Keratinocyte (primary cell): ENCODE results near the gene MMP12. TPM values are rescaled to one million over a fixed set of nuclear protein-coding genes. Genes with fewer than 3 reads are reported as not detected.
A peak's percentile ranks its signal among the peaks of the same experiment; 100 is the strongest.

Experiments used
- DNase-seq: peaks from one replicate; pipeline ENCODE4 v3.0.0-alpha.2; 2011; ENCODE audit warnings: low read depth, missing footprints, low spot score
- FAIRE-seq: peaks from 2 replicates; lab custom pipeline; 2011; peaks lifted over from hg19 to GRCh38; lab: Jason Lieb, UNC
- H2AFZ ChIP-seq: 2 replicates; pipeline ENCODE4 v1.6.0; 2012; ENCODE audit warnings: low read length, control low read depth, inconsistent platforms; ENCODE audit not compliant: control insufficient read depth
- H3K27ac ChIP-seq: 2 replicates; pipeline ENCODE4 v1.5.1; 2011; ENCODE audit warnings: low read length; ENCODE audit not compliant: control insufficient read depth, insufficient read depth
- H3K27me3 ChIP-seq: 3 replicates; pipeline ENCODE4 v1.6.0; 2011; ENCODE audit warnings: low read length; ENCODE audit not compliant: control insufficient read depth, insufficient read depth; ENCODE audit errors: extremely low read depth
- H3K36me3 ChIP-seq, 2 experiments: 2 replicates in 1 of 2; 3 replicates in 1 of 2; pipeline ENCODE4 v1.5.1; 2011; ENCODE audit warnings: low read length in 2 of 2, mild to moderate bottlenecking in 1 of 2; ENCODE audit not compliant: control insufficient read depth in 2 of 2, insufficient read depth in 2 of 2; ENCODE audit errors: extremely low read depth in 1 of 2
- H3K4me1 ChIP-seq: 3 replicates; pipeline ENCODE4 v1.5.1; 2011; ENCODE audit warnings: low read length; ENCODE audit not compliant: control insufficient read depth, insufficient read depth; ENCODE audit errors: extremely low read depth
- H3K4me2 ChIP-seq: 3 replicates; pipeline ENCODE4 v1.6.0; 2011; ENCODE audit warnings: low read depth, low read length; ENCODE audit not compliant: control insufficient read depth, insufficient read depth; ENCODE audit errors: extremely low read depth
- H3K4me3 ChIP-seq, 3 experiments: fragments of 200-600 bp in 1 of 3; sonication (generic) in 1 of 3; 2 replicates in 2 of 3; 3 replicates in 1 of 3; pipeline ENCODE4 v1.5.1; 2011 to 2016; ENCODE audit warnings: low read length in 3 of 3, mild to moderate bottlenecking in 3 of 3, control low read depth in 2 of 3, inconsistent platforms in 1 of 3, low read depth in 1 of 3, mixed read lengths in 1 of 3, mixed run types in 1 of 3, moderate library complexity in 1 of 3; ENCODE audit not compliant: control insufficient read depth in 2 of 3, insufficient read depth in 2 of 3; ENCODE audit errors: extremely low read depth in 1 of 3
- H3K79me2 ChIP-seq: 2 replicates; pipeline ENCODE4 v1.6.0; 2012; ENCODE audit warnings: low read length; ENCODE audit not compliant: control insufficient read depth, insufficient read depth
- H3K9ac ChIP-seq: 3 replicates; pipeline ENCODE4 v1.6.0; 2011; ENCODE audit warnings: low read length; ENCODE audit not compliant: control insufficient read depth, insufficient read depth; ENCODE audit errors: extremely low read depth
- H3K9me1 ChIP-seq: 3 replicates; pipeline ENCODE4 v1.6.0; 2011; ENCODE audit warnings: low read length; ENCODE audit not compliant: control insufficient read depth, insufficient read depth; ENCODE audit errors: extremely low read depth
- H3K9me3 ChIP-seq: 2 replicates; pipeline ENCODE4 v1.5.1; 2012; ENCODE audit warnings: low read depth, low read length; ENCODE audit not compliant: control insufficient read depth
- H4K20me1 ChIP-seq: 3 replicates; pipeline ENCODE4 v1.6.0; 2011; ENCODE audit warnings: low read length; ENCODE audit not compliant: control insufficient read depth, insufficient read depth; ENCODE audit errors: extremely low read depth
- CTCF ChIP-seq, 3 experiments: IDR thresholded peaks in 1 of 3; conservative IDR thresholded peaks in 1 of 3; optimal IDR thresholded peaks in 1 of 3; 2 replicates in 2 of 3; 3 replicates in 1 of 3; pipeline versions ENCODE3 to v1.5.1; 2011; ENCODE audit warnings: low read length in 3 of 3, mild to moderate bottlenecking in 3 of 3, moderate library complexity in 2 of 3, control low read depth in 1 of 3, inconsistent platforms in 1 of 3; ENCODE audit not compliant: insufficient read depth in 2 of 3; ENCODE audit errors: extremely low read depth in 1 of 3
- EZH2 ChIP-seq: IDR thresholded peaks from one replicate; pipeline ENCODE4 v1.6.1; 2012; ENCODE audit warnings: inconsistent platforms, mild to moderate bottlenecking, low read length, moderate library complexity
- dilution Hi-C: fragments of 300-500 bp; cut with MboI; formaldehyde crosslinking; loops from one replicate; pipeline ENCODE4 v1.7.0; 2020; ENCODE audit warnings: low sequenced_read_pairs; ENCODE audit not compliant: extremely low pct_ligation_motif_present
- polyA plus RNA-seq, 5 experiments: library from polyadenylated mRNA; depleted of rRNA in 3 of 5; stranded (reverse) in 3 of 5; stranded (forward) in 1 of 5; unstranded in 1 of 5; fragments of >200 nt; gene quantifications; 1 replicate in 1 of 5; 2 replicates in 3 of 5; 3 replicates in 1 of 5; pipeline versions ENCODE4 v1.2.1 to v1.2.3, GENCODE V29; 2011 to 2012; ENCODE audit warnings: missing spikeins in 2 of 5, low read depth in 1 of 5, low replicate concordance in 1 of 5

MMP12 gene
- polyA plus RNA-seq, 1 donor (not counting 4 experiments of a cell fraction or from before 2014, with no cell fraction given) = 0.05 TPM

- TF ChIP-seq CTCF (optimal IDR thresholded peaks at IDR 0.05 in 1 of 3, IDR thresholded peaks at IDR 0.05 in 1 of 3, conservative IDR thresholded peaks at IDR 0.05 in 1 of 3; ENCODE audit: extremely low read depth in 1 of 3, insufficient read depth in 2 of 3, low read length in 3 of 3) (no peak), EZH2 (no peak)
- no peaks in the 10 kb centered on the region for H3K79me2 ChIP-seq
- H3K9ac ChIP-seq = no peak overlapping the region
- no peak overlapping the region for H3K4me3 ChIP-seq
- H3K27me3 ChIP-seq = no peaks in the 10 kb centered on the region
- peaks cover 10% of the 10 kb centered on the region for H3K4me1 ChIP-seq
- DNase-seq (no peak), FAIRE-seq (no peak)
- no peak overlapping the region for H3K4me2 ChIP-seq
- H4K20me1 ChIP-seq = no peaks in the 10 kb centered on the region
- dilution Hi-C loops = no loop called here
- H3K9me1 ChIP-seq = no peaks in the 10 kb centered on the region
- no peaks in the 10 kb centered on the region for H3K9me3 ChIP-seq
- no peaks in the 10 kb centered on the region for H3K36me3 ChIP-seq
- H3K27ac ChIP-seq = no peak overlapping the region
- no peak overlapping the region for H2AFZ ChIP-seq
Observed at GRCh38 chr11:102920118-102920684, 45.4 kb upstream of the MMP12 start.

GRCh38 chr11:102915044-102915375 lies 40.2 kb upstream of the MMP12 start:
- FAIRE-seq (peak; percentile 36), DNase-seq (no peak)
- Histone ChIP-seq H3K4me3 (no peak overlapping the region), H3K9me3 (no peaks in the 10 kb centered on the region), H3K9ac (no peak overlapping the region), H3K9me1 (no peaks in the 10 kb centered on the region), H3K79me2 (no peaks in the 10 kb centered on the region), H4K20me1 (no peaks in the 10 kb centered on the region), H3K4me2 (no peak overlapping the region), H3K27ac (no peak overlapping the region), H3K36me3 (no peaks in the 10 kb centered on the region), H2AFZ (no peak overlapping the region), H3K27me3 (no peaks in the 10 kb centered on the region), H3K4me1 (peaks cover 19% of the 10 kb centered on the region)
- dilution Hi-C loops = no loop called here
- TF ChIP-seq EZH2 = no peak
- TF ChIP-seq CTCF (optimal IDR thresholded peaks at IDR 0.05 in 1 of 3, IDR thresholded peaks at IDR 0.05 in 1 of 3, conservative IDR thresholded peaks at IDR 0.05 in 1 of 3; ENCODE audit: extremely low read depth in 1 of 3, insufficient read depth in 2 of 3, low read length in 3 of 3) = no peak
